ENCODE data around the gene AKAP17A. TPM values are rescaled to one million over a fixed set of nuclear protein-coding genes. Genes with fewer than 3 reads are reported as not detected.

Gene AKAP17A
- polyA plus RNA-seq, 1 donor from 2014 or later = 48.7 TPM

GRCh38 chrX:1646009-1646408 is 54.6 kb downstream of the AKAP17A start:
- Histone ChIP-seq H3K4me3 (ENCODE audit: low read length) (no peak overlapping the region), H3K27me3 (ENCODE audit: insufficient read depth, low read depth, low read length) (no peaks in the 10 kb centered on the region), H3K36me3 (ENCODE audit: insufficient read depth, low read length) (no peaks in the 10 kb centered on the region), H3K79me2 (replicated peaks; ENCODE audit: insufficient read depth, low read length) (no peaks in the 10 kb centered on the region), H3K27ac (ENCODE audit: low read length) (no peak overlapping the region), H2AFZ (ENCODE audit: low read depth, low read length) (no peak overlapping the region), H4K20me1 (ENCODE audit: insufficient read depth) (no peaks in the 10 kb centered on the region), H3K9me2 (ENCODE audit: insufficient read depth, low read length) (no peaks in the 10 kb centered on the region), H3K9ac (ENCODE audit: low read length) (no peak overlapping the region), H3K9me3 (ENCODE audit: low read length) (peaks cover 4% of the 10 kb centered on the region), H3K4me2 (ENCODE audit: low read length) (no peak overlapping the region), H3F3A (ENCODE audit: insufficient read depth, low read length, poor library complexity, severe bottlenecking) (no peaks in the 10 kb centered on the region)
- no peak for TF ChIP-seq SMC3 (conservative IDR thresholded peaks at IDR 0.05; ENCODE audit: poor library complexity)
- no peak for TF ChIP-seq REST (IDR thresholded peaks at IDR 0.05; ENCODE audit: borderline replicate concordance)
- TF ChIP-seq EZH2 (IDR thresholded peaks at IDR 0.05; ENCODE audit: borderline replicate concordance, insufficient read depth, low read length, poor library complexity, severe bottlenecking) = no peak
- no peak for TF ChIP-seq POLR2AphosphoS5 (IDR thresholded peaks at IDR 0.05)
- TF ChIP-seq EP300 (conservative IDR thresholded peaks at IDR 0.05; ENCODE audit: poor library complexity, severe bottlenecking) = no peak
- no peak for TF ChIP-seq RAD21 (conservative IDR thresholded peaks at IDR 0.05)
- no peak for TF ChIP-seq MXI1 (conservative IDR thresholded peaks at IDR 0.05; ENCODE audit: poor library complexity, severe bottlenecking)
- no peak for TF ChIP-seq CTCF (IDR thresholded peaks at IDR 0.05; ENCODE audit: poor library complexity, severe bottlenecking)
- no peak for TF ChIP-seq TAF1 (IDR thresholded peaks at IDR 0.05; ENCODE audit: low read depth)

- no peaks in the 10 kb centered on the region for H3K9me2 ChIP-seq (ENCODE audit: insufficient read depth, low read length)
- no peak overlapping the region for H3K27ac ChIP-seq (ENCODE audit: low read length)
- no peaks in the 10 kb centered on the region for H3F3A ChIP-seq (ENCODE audit: insufficient read depth, low read length, poor library complexity, severe bottlenecking)
- H3K27me3 ChIP-seq (ENCODE audit: insufficient read depth, low read depth, low read length) = no peaks in the 10 kb centered on the region
- H3K36me3 ChIP-seq (ENCODE audit: insufficient read depth, low read length) = no peaks in the 10 kb centered on the region
- no peak overlapping the region for H2AFZ ChIP-seq (ENCODE audit: low read depth, low read length)
- peaks cover 4% of the 10 kb centered on the region for H3K9me3 ChIP-seq (ENCODE audit: low read length)
- no peaks in the 10 kb centered on the region for H3K79me2 ChIP-seq (replicated peaks; ENCODE audit: insufficient read depth, low read length)
- no peak overlapping the region for H3K9ac ChIP-seq (ENCODE audit: low read length)
- no peak overlapping the region for H3K4me3 ChIP-seq (ENCODE audit: low read length)
- no peak overlapping the region for H3K4me2 ChIP-seq (ENCODE audit: low read length)
- H4K20me1 ChIP-seq (ENCODE audit: insufficient read depth) = no peaks in the 10 kb centered on the region
- TF ChIP-seq EZH2 (IDR thresholded peaks at IDR 0.05; ENCODE audit: borderline replicate concordance, insufficient read depth, low read length, poor library complexity, severe bottlenecking) = no peak
- no peak for TF ChIP-seq EP300 (conservative IDR thresholded peaks at IDR 0.05; ENCODE audit: poor library complexity, severe bottlenecking)
Observed at GRCh38 chrX:1649621-1650020, 58.2 kb downstream of the AKAP17A start.

Other genes starting within 250 kb of the AKAP17A start
- 180 and 184 TPM in 2 replicates for gene SLC25A6, start 199.5 kb upstream of the AKAP17A start, polyA plus RNA-seq
- 21.5 and 25.9 TPM in 2 replicates for gene ASMTL, start 138.7 kb upstream of the AKAP17A start, polyA plus RNA-seq
- gene P2RY8, start 54.4 kb upstream of the AKAP17A start, polyA plus RNA-seq = not detected in 2 replicates
- 1.8 TPM in 1 of 2 replicates, not detected in the other for gene ASMT, start 23.5 kb downstream of the AKAP17A start, polyA plus RNA-seq

Data from neural cell (in vitro differentiated cells).